PC-9 (cell line): Measurements from ENCODE around the gene C3orf52.

Source experiments
- CTCF ChIP-seq: fragments of 200-600 bp; sonication (generic); conservative IDR thresholded peaks from 2 replicates; pipeline ENCODE4 v1.6.1; 2017; ENCODE audit warnings: mixed run types, antibody characterized with exemption, mild to moderate bottlenecking, moderate library complexity
- EZH2 ChIP-seq: fragments of 200-600 bp; sonication (generic); IDR thresholded peaks from 2 replicates; pipeline ENCODE4 v1.8.0; 2017; ENCODE audit warnings: antibody characterized with exemption, low read depth

GRCh38 chr3:112132975-112133448 is 46.8 kb downstream of the C3orf52 start, which contains the start of gene GCSAM:
- TF ChIP-seq CTCF (no peak), EZH2 (no peak)
